CD4-positive, alpha-beta T cell treated with Interleukin-6 for 4 hours (primary cell): ENCODE results near the gene KATNB1.
"Not testable (repeated sequence)": the region's sequence is repeated elsewhere in the genome, so short reads cannot be mapped to it uniquely, and the experiment has no call there.

Experiments used
- DNase-seq: peaks from one replicate; pipeline ENCODE4 v3.0.0-alpha.2; 2020; ENCODE audit warnings: mixed read lengths

The KATNB1 gene

DNA sequence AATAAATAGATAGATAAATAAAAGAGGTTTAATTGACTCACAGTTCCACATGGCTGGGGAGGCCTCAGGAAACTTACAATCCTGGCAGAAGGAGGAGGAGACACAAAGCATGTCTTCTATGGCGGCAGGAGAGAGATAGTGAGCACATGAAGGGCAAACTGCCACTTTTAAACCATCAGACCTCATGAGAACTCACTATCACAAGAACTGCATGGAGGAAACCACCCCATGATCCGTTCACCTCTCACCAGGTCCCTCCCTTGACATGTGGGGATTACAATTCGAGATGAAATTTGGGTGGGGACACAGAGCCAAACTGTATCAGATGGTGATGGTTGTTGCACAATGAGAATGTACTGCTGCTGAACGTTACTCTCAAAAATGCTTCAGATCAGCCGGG lies 44.3 kb downstream of the KATNB1 start:
- DNase-seq, result not testable (repeated sequence)

GRCh38 chr16:57781349-57781740 lies 45.8 kb downstream of the KATNB1 start:
- no peak for DNase-seq

- no peak for DNase-seq
These were observed 46.4 kb downstream of the KATNB1 start for GRCh38 chr16:57781741-57782606.

- DNase-seq, result not testable (repeated sequence)
These were observed 47.1 kb downstream of the KATNB1 start for GRCh38 chr16:57782607-57783055.

DNA sequence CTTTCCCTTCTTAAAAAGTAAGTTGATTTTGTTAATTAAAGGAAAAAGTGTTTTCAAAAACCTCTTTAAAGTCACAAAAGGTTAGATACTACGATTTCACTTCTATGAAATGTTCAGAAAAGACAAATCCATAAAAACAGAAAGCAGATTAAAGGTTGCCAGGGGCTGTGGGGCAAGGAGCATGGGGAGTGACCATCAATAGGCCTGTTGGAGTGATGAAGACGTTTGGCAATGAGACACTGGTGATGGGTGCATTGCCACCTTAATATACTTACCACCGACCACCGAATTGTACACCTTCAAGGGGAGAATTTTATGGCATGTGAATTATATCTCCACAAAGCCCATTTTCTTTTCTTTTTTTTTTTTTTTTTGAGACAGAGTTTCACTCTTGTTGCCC lies 47.5 kb downstream of the KATNB1 start:
- DNase-seq, result no peak

GRCh38 chr16:57783883-57784282 lies 48.3 kb downstream of the KATNB1 start:
- no peak for DNase-seq

- no peak for DNase-seq
These were observed 48.8 kb downstream of the KATNB1 start for GRCh38 chr16:57784334-57784733.

- DNase-seq, result no peak
These were observed 49.8 kb downstream of the KATNB1 start for GRCh38 chr16:57785385-57785784.

- no peak for DNase-seq
These were observed 50.4 kb downstream of the KATNB1 start for GRCh38 chr16:57785924-57786323.

- no peak for DNase-seq
These were observed 51.3 kb downstream of the KATNB1 start for GRCh38 chr16:57786632-57787518.

DNA sequence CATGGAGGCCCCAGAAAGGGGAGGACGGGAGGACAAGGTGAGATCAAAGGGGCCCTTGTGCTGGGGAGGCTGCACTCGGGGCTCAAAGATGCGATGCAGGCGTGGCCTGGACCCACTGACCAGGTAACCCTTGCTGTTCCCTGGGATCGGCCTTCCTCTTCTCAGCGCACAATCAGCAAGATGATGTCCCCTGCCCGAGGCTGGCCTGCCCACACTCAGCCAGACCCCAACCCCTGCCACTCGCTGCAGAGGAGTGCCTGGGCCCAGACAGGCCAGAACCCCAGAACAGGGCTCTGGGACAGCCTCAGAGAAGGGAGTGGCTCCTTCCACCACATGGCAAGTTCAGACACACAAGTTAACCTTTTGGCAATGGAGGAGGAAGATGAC lies 51.9 kb downstream of the KATNB1 start:
- DNase-seq, result no peak

DNA sequence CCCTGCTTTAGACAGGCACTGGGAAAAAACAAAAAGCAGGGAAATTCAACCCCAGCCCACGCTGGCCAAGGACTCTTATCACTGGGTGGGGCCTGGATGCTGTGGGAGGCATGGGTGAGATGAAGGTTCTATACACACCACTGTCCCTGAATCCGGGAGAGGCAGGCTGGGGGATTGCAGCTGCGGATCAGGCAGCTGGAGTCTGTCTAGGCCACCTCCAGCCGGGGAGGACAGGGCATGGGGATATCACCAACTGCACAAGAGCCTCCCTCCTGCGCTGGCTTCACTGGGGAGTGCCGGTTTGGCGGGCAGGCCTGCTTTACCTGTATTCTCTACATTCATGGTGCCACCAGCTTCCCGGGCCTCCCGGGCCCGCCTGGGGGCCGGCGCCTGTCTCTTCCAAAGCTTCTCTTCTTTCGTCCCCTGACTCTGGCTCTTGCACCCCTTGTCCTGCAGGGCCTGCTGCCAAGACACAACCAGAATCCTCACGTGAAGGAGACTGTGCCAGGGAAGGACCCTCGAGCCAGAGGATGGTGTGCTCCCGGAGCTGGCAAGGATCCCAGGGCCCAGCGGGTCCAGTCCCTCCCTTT lies 52.8 kb downstream of the KATNB1 start:
- DNase-seq, result no peak

GRCh38 chr16:57788951-57789350 lies 53.4 kb downstream of the KATNB1 start:
- DNase-seq, result no peak

- no peak for DNase-seq
These were observed 55.8 kb downstream of the KATNB1 start for GRCh38 chr16:57791195-57791892.

DNA sequence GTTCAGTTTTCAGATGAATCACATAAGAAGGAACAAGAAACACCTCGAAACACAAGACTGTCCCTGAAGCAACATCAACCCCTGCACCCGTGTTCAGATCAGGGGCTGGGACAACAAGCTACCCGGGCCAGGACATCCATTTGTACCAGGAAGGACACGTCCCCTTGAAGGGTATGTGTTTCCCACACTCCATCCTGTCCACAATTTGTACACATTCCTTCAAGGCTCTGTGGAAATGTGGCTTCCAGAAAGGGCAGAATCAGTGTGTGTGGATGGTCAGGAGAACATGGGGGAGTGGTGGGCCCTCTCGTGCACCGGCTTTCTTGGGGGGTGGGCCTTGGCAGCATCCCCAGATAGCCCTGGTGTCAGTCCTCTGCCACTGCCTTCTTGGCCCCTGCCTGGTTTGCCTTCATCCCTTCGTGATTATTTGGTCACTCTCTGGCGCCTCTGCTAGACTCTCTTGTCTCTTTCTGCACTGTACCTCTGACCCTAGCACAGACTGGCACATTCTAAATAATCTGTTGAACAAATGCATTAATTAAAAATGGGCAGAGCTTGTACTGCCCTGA lies 56.4 kb downstream of the KATNB1 start:
- DNase-seq, result no peak

DNA sequence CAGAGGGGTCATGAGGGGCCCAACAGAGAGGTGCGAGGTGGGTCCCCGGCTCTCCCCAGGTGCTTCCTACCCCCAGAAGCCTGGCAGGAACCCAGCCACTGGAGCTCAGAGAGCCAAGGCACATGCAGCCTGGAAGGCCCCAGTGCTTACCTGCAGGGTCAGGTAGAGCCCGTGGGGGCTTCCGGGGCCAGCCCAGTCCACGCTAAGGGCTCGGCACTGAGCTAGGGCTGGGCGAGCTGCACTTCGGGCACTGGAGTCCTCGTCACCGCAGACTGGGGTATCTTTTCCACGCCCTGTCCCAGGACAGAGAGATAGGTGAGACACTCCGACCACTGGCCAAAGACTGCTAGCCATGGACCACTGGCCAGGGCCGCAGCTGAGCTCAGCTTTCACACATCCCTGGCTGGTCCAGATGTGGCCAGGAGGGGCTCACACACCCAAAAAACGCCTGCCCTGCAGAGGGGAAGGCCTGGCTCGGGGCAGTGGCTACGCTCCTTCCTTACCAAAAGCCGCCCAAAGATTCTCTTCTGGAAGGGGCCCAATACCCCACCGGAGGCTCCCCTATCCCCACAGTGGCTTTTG lies 59.4 kb downstream of the KATNB1 start:
- DNase-seq, result no peak

DNA sequence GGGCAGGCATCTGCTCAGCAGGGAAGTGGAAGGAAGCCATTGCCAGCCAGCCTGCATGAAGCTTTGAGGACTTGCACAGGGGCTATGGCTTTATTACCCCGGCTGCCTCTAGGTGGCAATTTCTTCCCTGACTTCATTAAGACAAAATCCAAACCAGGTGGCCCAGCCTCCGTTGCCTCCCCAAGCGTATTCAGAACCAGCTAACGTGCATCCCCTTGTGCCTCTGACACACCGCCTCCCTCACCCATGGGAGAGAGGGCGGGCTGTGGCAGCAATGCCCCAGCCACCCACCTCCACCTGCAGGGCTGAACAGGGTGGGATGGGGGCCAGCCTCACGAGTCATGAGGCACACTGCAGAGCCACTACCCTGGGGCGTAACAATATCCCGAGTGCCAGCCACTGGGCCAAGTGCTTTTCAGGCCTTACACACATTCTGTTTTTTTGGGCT lies 59.9 kb downstream of the KATNB1 start:
- peak; percentile 44 for DNase-seq

- DNase-seq, result not testable (repeated sequence)
These were observed 60.4 kb downstream of the KATNB1 start for GRCh38 chr16:57796014-57796413.

GRCh38 chr16:57797216-57797525 lies 61.6 kb downstream of the KATNB1 start:
- no peak for DNase-seq

- DNase-seq, result no peak
These were observed 62.1 kb downstream of the KATNB1 start for GRCh38 chr16:57797526-57798266.

DNA sequence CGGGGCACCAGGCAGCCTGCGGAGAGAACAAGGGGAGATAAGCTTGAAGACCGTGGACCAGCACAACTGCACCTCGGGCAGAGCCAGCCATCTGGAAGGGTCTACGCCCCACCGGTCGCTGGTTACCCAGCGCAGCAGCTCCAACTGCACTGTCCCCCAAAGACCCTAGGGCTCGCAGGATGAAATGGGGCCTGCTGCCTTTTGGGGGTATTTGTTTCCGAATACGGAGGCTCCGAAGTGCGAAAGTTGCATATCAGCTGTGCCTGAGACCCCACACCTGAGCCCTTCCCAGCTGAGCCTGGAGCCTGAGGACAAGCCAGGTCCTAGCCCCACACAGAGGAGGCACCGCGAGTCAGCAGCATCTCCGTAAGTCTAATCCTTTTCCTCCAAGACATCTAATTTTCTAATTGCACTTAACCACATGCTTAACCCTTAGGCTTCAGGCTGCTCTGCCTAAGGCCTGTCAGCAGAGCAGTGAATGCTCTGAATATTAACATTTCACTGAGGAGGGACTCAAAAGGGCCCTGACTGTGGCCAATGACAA lies 62.8 kb downstream of the KATNB1 start:
- no peak for DNase-seq
